Iris pigment epithelial cell (primary cell): Measurements from ENCODE around the gene TMBIM4.
"Not testable (repeated sequence)": the region's sequence is repeated elsewhere in the genome, so short reads cannot be mapped to it uniquely, and the experiment has no call there.

Experiments used
- DNase-seq: peaks from one replicate; pipeline ENCODE4 v3.0.0-alpha.2; 2011; ENCODE audit warnings: low read depth

Gene TMBIM4

DNA sequence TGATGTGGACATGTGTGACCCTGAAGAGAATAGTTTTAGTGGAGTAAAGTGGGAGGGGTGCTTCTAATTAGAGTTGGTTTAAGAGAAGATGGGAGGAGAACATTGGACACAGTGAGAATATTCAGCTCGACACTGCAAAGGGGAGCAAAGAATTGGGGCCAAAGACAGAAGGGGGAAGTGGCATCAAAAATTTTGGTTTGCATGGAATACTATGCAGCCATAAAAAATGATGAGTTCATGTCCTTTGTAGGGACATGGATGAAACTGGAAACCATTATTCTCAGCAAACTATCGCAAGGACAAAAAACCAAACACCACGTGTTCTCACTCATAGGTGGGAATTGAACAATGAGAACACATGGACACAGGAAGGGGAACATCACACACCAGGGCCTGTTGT, 15.0 kb upstream of the TMBIM4 start:
- not testable (repeated sequence) for DNase-seq

DNA sequence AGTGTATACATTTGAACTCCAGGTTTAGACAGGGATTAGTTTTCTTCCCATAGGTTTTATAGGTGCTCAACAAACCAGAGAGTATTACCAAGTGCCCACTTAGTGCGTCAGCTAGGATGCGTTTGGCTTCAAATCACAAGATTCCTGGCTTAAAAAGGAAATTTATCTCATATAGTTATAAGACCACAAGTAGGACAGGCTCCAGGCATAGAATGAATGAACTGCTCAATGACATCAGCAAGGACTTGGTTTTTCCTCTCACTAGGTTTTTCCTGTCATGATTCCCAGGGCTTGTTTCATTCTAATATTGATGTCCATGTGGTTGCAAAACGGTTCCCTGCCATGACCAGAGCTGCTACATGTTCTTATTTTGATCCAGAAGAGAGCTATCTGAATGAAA, 13.2 kb upstream of the TMBIM4 start:
- DNase-seq: no peak

DNA sequence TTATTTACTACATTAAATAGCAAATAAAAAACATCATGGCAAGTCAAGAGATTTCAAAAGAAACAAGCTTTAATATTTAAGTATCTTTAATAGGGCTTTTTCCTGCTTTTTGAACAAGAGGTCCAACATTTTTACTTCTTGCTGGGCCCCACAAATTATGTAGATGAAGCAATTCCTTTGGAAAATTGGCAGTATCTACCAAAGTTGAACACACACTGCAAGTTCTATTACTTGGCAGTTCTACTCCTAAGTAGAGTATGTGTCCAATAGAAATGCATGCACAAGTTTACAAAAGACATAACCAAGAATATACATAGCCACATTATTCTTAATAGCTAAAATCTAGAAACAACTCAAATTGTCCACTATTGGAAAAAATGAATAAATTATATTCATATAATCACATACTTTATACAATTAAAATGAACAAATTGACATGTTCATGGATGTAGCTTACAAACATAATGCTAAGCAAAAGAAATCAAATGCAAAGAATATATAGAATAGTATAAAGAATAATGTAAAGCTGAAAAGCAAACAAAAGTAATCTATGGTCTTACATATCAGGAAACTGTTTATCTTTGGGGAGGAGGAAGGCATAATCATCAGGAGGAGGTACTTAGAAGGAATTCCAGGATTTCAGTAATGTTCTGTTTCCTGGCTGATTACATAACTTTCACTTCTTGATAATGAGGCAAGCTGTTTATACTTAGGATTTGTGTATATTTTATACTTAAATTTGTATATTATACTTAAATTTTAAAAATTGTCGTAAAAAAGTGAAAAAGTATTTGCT, 6.5 kb upstream of the TMBIM4 start:
- peak; percentile 50 for DNase-seq

DNA sequence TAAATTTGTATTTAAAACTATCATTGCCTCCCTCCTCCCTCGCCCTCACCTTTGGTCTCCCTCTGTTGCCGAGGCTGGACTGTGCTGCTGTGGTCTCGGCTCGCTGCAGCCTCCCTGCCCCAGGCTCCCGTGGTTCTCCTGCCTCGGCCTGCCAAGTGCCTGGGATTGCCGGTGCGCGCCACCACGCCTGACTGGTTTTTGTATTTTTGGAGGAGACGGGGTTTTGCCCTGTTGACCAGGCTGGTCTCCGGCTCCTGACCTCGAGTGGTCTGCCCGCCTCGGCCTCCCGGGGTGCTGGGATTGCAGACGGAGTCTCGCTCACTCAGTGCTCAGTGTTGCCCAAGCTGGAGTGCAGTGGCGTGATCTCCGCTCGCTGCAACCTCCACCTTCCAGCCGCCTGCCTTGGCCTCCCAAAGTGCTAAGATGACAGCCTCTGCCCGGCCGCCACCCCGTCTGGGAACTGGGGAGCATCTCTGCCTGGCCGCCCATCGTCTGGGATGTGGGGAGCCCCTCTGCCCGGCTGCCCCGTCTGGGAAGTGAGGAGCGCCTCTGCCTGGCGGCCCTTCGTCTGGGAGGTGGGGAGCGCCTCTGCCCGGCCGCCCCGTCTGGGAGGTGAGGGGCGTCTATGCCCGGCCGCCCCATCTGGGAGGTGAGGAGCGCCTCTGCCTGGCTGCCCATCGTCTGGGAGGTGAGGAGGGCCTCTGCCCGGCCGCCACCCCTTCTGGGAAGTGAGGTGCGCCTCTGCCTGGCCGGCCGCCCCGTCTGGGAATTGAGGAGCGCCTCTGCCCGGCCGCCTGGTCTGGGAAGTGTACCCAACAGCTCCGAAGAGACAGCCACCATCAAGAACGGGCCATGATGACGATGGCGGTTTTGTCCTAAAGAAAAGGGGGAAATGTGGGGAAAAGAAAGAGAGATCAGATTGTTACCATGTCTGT, 4.9 kb upstream of the TMBIM4 start:
- DNase-seq: not testable (repeated sequence)

DNA sequence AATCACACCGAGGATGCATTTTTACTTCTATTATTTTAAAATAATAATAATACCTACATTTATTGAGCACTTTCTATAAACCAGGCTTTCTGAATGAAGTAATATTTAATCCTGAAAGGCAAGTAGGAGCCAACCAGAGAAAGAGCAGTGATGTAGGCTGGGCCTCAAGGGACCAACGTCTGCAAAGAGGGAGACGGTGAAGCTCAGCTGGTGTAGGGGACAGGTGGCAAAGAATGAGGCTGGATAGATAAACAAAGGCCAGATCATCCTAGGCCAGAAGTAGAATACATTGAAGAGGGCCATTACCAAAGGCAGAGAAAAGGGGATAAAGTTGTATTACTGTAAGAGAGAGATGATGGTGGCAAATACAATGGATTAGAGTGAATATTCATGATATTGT, 810 bp upstream of the TMBIM4 start:
- DNase-seq: no peak

DNA sequence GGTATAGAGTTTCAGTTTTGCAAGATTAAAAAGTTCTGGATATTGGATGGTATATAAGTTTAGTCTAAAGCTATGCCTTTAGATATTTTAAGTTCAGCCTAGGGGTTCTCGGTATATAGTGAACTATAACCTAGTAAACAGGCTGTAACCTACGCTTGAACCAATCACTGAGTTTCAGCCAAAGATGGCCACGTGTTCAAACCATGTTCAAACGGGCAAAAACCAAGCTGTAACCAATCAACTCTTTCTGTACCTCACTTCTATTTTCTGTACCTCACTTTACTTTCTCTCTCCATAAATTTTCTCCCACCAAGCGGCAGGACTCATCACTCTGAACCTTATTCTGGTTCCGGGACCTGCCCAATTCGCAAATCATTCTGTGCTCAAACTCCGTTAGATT, 1.4 kb downstream of the TMBIM4 start:
- no peak for DNase-seq

DNA sequence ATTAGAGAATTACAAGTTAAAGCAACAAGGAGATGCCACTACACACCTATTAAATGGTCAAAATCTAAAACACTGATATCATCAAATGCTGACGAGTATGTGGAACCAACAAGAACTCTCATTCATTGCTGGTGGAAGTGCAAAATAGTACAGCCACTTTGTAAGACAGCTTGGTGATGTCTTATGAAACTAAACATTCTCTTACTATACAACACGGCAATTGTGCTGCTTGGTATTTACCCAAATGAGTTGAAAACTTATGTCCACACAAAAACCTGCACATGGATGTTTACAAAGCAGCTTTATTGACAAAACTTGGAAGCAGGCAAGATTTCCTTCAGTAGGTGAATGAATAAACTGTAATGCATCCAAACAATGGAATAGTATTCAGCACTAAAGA, 3.2 kb downstream of the TMBIM4 start:
- DNase-seq: no peak

DNA sequence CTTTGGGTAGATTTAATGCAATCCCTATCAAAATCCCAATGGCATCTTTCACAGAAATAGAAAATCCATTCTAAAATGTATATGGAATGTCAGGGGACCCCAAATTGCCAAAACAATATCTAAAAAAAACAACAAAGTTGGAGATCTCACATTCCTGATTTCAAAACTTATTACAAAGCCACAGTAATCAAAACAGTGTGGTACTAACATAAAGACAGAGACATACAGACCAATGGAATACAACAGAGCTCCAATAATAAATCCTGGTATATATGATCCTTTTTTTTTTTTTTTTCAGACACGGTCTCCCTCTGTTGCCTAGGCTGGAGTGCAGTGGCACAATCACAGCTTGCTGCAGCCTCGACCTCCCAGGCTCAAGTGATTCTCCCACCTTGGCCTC, 4.7 kb downstream of the TMBIM4 start:
- DNase-seq: no peak

DNA sequence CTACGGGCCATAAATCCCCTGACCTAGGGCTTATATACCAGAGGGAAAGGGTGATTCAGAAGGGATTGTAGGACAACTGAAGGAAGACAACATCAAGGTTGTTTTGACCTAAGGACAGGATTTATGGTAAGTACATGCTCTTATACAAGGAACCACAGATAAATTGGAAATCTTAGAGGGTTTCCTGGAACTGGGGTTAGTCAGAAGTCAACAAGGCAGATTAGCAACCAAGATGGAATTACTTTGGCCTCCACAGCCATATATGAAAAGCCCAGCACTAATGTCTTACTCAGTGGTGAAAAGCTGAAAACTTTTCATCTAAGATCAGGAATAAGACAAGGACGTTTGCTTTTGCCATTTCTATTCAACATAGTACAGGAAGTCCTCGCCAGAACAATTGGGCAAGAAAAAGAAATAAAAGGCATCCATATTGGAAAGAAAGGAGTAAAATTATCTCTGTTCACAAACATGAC, 5.4 kb downstream of the TMBIM4 start:
- peak; percentile 71 for DNase-seq

DNA sequence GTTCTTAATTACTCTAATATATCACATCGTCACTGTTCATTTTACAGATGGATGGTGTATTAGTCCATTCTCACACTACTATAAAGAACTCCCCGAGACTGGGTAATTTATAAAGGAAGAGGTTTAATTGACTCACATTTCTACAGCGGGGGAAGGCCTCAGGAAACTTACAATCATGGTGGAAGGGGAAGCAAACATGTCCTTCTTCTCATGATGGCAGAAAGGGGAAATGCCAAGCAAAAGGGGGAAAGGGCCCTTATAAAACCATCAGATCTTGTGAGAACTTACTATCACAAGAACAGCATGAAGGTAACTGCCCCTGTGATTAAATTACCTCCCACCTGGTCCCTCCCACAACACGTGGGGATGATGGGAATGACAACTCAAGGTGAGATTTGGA, 6.5 kb downstream of the TMBIM4 start:
- no peak for DNase-seq

DNA sequence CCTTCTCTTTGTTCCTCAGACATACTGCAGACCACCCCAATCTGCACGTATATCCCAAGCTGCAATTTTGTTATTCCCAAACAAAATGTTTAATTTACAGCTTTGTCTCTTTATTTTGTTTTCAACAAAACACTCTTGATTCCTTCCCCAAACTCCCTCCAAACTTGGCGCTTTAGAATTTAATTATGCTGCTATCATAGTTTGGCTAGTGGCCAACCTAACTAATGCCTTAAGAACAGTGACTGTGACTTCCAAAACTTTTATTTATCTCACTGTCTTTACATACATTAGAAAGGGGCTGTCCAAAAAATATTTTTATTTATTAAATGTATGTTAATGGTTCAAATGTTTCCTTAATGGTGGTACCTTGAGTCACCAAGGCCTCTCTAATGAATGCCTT, 7.1 kb downstream of the TMBIM4 start:
- DNase-seq: no peak

DNA sequence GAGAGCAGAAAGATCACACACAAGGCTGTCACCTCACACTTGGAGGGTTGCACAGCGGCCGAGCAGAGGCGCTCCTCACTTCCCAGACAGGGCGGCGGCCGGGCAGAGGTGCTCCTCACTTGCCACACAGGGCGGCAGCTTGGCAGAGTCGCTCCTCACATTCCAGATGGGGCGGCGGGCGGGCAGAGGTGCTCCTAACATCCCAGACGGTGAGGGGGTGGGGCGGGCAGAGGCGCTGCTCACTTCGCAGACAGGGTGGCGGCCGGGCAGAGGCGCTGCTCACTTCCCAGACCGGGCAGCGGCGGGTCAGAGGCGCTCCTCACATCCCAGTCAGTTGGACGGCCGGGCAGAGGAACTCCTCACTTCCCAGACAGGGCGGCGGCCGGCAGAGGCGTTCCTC, 9.1 kb downstream of the TMBIM4 start:
- no peak for DNase-seq

DNA sequence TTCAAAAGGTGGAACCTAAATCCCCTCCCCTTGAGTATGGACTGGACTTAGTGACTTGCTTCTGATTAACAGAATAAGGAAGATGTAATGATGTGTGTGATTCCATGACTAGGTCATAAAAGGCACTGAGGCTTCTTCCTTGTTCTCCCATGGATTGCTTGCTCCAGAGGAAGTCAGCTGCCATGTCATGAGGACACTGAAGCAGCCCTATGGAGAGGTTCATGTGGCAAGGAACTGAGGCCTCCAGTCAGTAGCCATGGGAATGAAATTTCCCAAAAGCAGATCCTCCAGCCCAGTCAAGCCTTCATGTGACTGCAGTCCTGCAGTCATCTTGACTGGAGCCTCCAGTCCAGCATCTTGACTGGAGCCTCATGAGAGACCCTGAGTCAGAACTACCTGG, 10.7 kb downstream of the TMBIM4 start:
- DNase-seq: no peak

DNA sequence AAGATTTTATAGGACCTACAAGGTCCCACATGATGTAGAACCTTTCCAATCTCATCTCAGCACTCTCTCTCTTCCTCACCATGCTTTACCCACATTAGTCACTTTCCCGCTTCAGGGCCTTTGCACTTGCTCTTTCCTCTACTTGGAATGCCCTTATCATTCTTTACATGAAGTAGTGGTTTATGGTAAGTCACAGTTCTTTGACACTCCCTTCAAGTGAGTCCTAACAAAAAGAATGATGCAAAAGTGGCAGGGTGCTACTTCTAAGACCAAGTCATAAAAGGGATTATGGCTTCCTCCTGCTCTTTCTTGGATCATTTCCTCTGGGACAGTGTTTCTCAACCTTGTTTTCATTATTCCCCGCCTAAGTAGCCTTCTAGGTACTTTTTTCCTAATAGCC, 13.1 kb downstream of the TMBIM4 start:
- DNase-seq: peak; percentile 43

DNA sequence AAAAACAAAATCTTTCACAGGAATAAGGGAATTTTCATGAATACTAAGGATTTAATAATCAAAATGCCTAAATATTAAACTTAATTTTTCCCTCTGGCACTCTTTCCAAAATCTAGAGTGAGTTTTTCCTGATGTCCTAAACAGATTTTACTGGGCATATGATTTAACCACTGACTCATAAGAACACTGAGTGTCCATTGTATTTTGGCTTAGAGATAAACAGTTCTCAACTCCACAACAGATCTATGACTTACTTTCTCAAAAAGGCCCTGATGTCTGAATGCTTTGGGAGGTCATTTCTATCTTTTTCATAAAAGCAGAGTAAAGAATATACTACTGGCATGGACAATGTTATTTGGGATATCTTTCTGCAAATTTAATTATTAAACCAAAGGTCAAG, 15.0 kb downstream of the TMBIM4 start:
- peak; percentile 25 for DNase-seq

DNA sequence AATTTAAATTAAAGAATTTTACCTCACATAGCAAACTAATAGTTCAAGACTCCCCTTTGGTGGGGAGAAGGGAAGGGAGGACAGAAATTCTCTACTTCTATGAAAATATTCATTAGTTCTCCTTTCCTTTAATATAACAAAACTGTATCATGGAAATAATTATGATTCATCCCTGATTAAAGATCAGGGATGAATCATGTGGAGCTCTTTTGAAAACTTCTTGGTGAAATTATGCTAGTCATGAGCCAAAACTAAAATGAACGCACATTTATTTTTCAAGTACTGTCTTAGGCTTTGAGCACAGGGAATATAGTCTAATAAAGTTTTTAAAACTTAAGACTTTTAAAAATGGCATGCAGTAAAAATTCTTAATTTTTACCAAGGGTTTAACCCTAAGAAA, 17.1 kb downstream of the TMBIM4 start:
- peak; percentile 52 for DNase-seq

DNA sequence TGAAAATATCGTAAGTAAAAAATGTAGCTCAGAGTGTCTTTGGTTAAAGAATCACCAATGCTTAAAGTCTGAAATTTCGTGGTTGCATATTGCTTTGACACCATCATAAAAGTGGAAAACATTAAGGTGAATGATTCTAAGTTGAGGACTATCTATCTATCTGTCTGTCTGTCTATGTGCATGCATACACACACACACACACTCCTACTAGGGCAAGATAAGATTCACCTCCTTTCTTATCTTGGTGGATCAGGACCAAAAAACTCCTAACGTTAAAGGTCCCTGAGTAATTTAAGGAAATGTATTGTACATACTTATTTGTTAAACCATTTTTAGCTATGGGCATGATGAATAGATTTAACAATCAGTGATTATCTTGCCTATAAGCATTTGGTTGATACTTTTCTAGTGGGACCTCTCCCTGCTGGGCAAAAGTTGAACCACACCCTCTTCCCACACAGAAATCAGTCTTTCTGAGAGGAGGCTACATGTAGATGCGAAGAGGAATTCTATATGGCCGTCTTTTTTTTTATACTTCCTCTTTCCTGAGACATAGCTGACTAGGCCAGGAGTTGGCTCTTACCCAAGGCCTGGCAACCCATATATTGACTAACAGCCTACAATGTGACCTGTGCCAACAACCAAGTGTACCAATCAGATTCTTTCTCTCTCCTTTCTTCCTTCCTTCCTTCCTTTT, 19.9 kb downstream of the TMBIM4 start:
- DNase-seq: no peak

DNA sequence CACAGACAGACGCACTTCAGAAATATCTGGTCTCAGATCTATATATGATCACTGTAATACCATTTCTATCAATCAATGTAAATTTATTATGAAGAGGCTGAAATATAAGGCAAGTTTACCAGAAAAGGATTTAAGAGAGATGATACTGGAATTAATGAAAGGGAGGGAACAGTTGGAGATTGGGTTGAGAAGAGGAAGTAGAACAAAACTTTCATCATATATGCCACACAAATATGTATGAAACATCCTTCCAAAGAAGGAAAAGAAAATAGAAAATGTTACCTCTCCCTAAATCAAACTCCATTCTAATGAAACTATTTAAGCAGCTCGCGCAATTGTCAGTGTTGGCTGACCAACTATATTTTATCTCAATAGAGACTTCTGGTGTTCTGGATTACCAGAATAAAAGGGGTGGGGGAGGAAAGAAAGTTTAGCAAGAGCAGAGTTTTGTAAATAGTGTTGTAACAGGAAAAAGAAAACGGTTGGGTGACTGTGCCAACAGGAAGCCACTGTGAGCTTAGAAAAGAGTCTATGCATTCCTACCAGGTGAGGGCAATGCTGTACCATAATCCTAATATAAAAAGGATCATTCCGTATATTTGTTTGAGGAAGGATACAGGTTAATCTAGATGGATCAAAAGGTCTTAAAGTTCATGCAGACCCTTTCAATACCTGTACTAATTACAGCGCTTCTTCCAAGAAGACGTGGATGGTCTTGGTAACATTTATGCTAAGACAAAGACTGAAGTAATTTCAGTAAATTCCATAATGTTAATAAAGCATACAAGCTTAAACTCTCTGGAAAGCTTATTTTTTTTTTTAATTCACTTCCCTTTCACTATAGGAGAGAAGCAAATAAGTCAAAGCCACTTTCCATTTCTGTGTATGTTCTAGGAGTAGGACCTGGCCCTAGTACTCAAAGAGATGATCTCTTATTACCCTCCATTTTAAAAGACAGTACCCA, 24.7 kb downstream of the TMBIM4 start:
- DNase-seq: peak; percentile 86

DNA sequence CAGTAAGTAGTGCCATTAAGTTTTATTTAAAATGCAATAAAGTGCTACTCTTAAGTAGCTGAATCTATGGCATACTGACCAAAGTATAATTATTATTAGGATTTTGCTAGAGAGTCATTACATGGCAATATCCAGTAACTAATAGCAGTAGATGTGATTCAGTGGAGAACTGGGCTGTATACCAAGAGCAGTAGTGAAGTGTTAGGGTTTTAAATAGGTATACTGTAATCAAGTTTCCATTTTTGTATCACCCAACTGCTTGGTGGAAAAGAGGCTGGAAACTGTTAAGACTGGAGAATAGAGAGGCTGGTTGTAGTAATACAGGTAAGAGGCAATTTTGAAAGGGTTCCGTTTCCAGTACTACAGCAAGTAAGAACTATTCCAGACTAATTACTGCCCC, 25.9 kb downstream of the TMBIM4 start:
- no peak for DNase-seq

DNA sequence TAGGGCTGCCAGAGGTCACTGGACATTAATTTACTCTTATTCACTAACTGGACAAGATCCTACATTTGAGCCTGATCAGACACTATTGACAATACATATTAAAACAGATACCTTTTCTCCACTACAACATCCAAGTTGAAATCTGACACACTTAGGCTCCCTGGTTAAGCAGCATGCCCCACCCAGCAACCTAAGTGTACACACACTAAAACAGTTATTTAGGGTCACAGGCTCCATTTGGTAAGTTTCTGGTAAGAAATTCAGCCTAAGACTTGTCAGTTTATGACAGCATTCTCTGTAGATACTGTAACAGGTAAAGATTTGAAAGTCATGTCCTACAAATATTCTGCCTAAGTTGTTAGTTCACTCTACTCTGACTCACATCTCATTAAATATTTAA, 27.0 kb downstream of the TMBIM4 start:
- no peak for DNase-seq

DNA sequence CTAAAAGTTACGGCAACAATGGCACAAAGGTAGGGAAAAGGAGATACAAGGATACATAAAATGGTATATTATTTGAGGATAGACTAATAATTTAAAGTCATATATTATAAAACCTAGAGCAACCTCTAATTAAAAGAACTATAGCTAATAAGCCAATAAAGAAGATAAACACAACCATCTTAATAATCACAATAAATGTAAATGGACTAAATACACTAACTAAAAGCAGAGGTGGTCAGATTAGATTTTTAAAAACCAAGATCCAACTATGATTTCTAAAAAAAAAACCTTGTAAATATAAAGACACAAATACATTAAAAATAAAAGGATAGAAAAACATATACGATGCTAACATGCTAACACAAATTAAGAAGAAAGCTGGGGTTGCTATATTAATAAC, 28.5 kb downstream of the TMBIM4 start:
- DNase-seq: no peak
